ENCODE results near the gene RFX4.

Gene RFX4

GRCh38 chr12:106758349-106759110 is 175.7 kb downstream of the RFX4 start:
- Histone ChIP-seq H3K9me3 (ENCODE audit: severe bottlenecking) (no peaks in the 10 kb centered on the region), H3K27ac (ENCODE audit: poor library complexity, severe bottlenecking) (no peak overlapping the region), H3K4me1 (ENCODE audit: insufficient read depth, poor library complexity, severe bottlenecking) (no peaks in the 10 kb centered on the region), H3K4me3 (ENCODE audit: severe bottlenecking) (no peak overlapping the region), H3K36me3 (ENCODE audit: low read depth) (no peaks in the 10 kb centered on the region), H3K27me3 (ENCODE audit: insufficient read depth, poor library complexity, severe bottlenecking) (no peaks in the 10 kb centered on the region)
- ATAC-seq (ENCODE audit: low read depth) (no peak), DNase-seq (ENCODE audit: low spot score) (no peak)
- no peak for TF ChIP-seq CTCF (IDR thresholded peaks at IDR 0.05; ENCODE audit: poor library complexity, severe bottlenecking)

- no peaks in the 10 kb centered on the region for H3K27me3 ChIP-seq (ENCODE audit: insufficient read depth, poor library complexity, severe bottlenecking)
- H3K4me1 ChIP-seq (ENCODE audit: insufficient read depth, poor library complexity, severe bottlenecking) = no peaks in the 10 kb centered on the region
- DNase-seq (ENCODE audit: low spot score) (no peak), ATAC-seq (ENCODE audit: low read depth) (no peak)
- no peaks in the 10 kb centered on the region for H3K9me3 ChIP-seq (ENCODE audit: severe bottlenecking)
- no peak overlapping the region for H3K27ac ChIP-seq (ENCODE audit: poor library complexity, severe bottlenecking)
- no peak for TF ChIP-seq CTCF (IDR thresholded peaks at IDR 0.05; ENCODE audit: poor library complexity, severe bottlenecking)
- no peaks in the 10 kb centered on the region for H3K36me3 ChIP-seq (ENCODE audit: low read depth)
- H3K4me3 ChIP-seq (ENCODE audit: severe bottlenecking) = no peak overlapping the region
Measured at GRCh38 chr12:106759526-106760183, 176.9 kb downstream of the RFX4 start.

GRCh38 chr12:106760184-106760531 is 177.4 kb downstream of the RFX4 start:
- no peaks in the 10 kb centered on the region for H3K9me3 ChIP-seq (ENCODE audit: severe bottlenecking)
- H3K27ac ChIP-seq (ENCODE audit: poor library complexity, severe bottlenecking) = no peak overlapping the region
- TF ChIP-seq CTCF (IDR thresholded peaks at IDR 0.05; ENCODE audit: poor library complexity, severe bottlenecking) = no peak
- H3K36me3 ChIP-seq (ENCODE audit: low read depth) = no peaks in the 10 kb centered on the region
- H3K4me1 ChIP-seq (ENCODE audit: insufficient read depth, poor library complexity, severe bottlenecking) = no peaks in the 10 kb centered on the region
- no peak overlapping the region for H3K4me3 ChIP-seq (ENCODE audit: severe bottlenecking)
- no peaks in the 10 kb centered on the region for H3K27me3 ChIP-seq (ENCODE audit: insufficient read depth, poor library complexity, severe bottlenecking)
- ATAC-seq (ENCODE audit: low read depth) = no peak
- no peak for DNase-seq (ENCODE audit: low spot score)

GRCh38 chr12:106764220-106764619 is 181.4 kb downstream of the RFX4 start:
- no peak for DNase-seq (ENCODE audit: low spot score)
- Histone ChIP-seq H3K4me1 (ENCODE audit: insufficient read depth, poor library complexity, severe bottlenecking) (no peaks in the 10 kb centered on the region), H3K27ac (ENCODE audit: poor library complexity, severe bottlenecking) (no peak overlapping the region)

More at GRCh38 chr12:106764220-106764619, 181.4 kb downstream of the RFX4 start:
- Histone ChIP-seq H3K9me3 (ENCODE audit: severe bottlenecking) (no peaks in the 10 kb centered on the region), H3K4me3 (ENCODE audit: severe bottlenecking) (no peak overlapping the region), H3K27me3 (ENCODE audit: insufficient read depth, poor library complexity, severe bottlenecking) (peaks cover 5% of the 10 kb centered on the region), H3K36me3 (ENCODE audit: low read depth) (no peaks in the 10 kb centered on the region)
- TF ChIP-seq CTCF (IDR thresholded peaks at IDR 0.05; ENCODE audit: poor library complexity, severe bottlenecking) = no peak
- ATAC-seq (ENCODE audit: low read depth) = no peak

All from RWPE2 (cell line).